Lung (tissue), 12 donors: Measurements from ENCODE around the gene CFAP20DC. TPM values are rescaled to one million over a fixed set of nuclear protein-coding genes. Genes with fewer than 3 reads are reported as not detected.

ENCODE experiments used
- ATAC-seq: fragments of 200-7000 bp; cut with Tn5 transposase; one replicate; pipeline ENCODE4 v1.9.1; 2020; ENCODE audit warnings: moderate number of reproducible peaks; ENCODE audit not compliant: insufficient read depth, low FRiP score
- DNase-seq, 3 donors: peaks; one replicate each; pipeline ENCODE4 v3.0.0-alpha.2; 2013 to 2017
- H3K27ac ChIP-seq, 2 donors: one replicate each; pipeline ENCODE4 v1.5.1; 2013; ENCODE audit warnings: mild to moderate bottlenecking in 2 of 2, moderate library complexity in 2 of 2, control low read depth in 1 of 2, inconsistent platforms in 1 of 2, low read depth in 1 of 2, low read length in 1 of 2
- H3K27me3 ChIP-seq, 3 donors: one replicate each; pipeline ENCODE4 v1.5.1; 2013; ENCODE audit warnings: low read length in 2 of 3; ENCODE audit not compliant: control insufficient read depth in 3 of 3, insufficient read depth in 3 of 3
- H3K36me3 ChIP-seq, 4 donors: one replicate each; pipeline ENCODE4 v1.5.1; 2013; ENCODE audit warnings: low read length in 4 of 4, mild to moderate bottlenecking in 1 of 4, moderate library complexity in 1 of 4; ENCODE audit not compliant: control insufficient read depth in 4 of 4, insufficient read depth in 4 of 4
- H3K4me1 ChIP-seq, 5 donors: one replicate each; pipeline ENCODE4 v1.5.1; 2013; ENCODE audit warnings: low read length in 5 of 5, mild to moderate bottlenecking in 2 of 5, moderate library complexity in 1 of 5; ENCODE audit not compliant: control insufficient read depth in 5 of 5, insufficient read depth in 5 of 5
- H3K4me3 ChIP-seq: one replicate; pipeline ENCODE4 v1.5.1; 2013; ENCODE audit warnings: mild to moderate bottlenecking, control low read depth, moderate library complexity
- H3K9ac ChIP-seq, 2 donors: one replicate each; pipeline ENCODE4 v1.5.1; 2013; ENCODE audit warnings: low read length in 2 of 2, control low read depth in 1 of 2; ENCODE audit not compliant: insufficient read depth in 1 of 2
- H3K9me3 ChIP-seq, 4 donors: one replicate each; pipeline ENCODE4 v1.5.1; 2013; ENCODE audit warnings: low read length in 3 of 4, mild to moderate bottlenecking in 1 of 4, moderate library complexity in 1 of 4; ENCODE audit not compliant: control insufficient read depth in 4 of 4, insufficient read depth in 3 of 4
- WGBS, 2 donors: extraction: QIAGEN DNeasy Blood & Tissue Kit; methylation state at CpG; one replicate each; pipeline ENCODE4 v1.1.7; 2013; 5-methylcytosine and 5-hydroxymethylcytosine counted together
- polyA plus RNA-seq, 2 donors: library from polyadenylated mRNA; stranded (reverse); fragments of 200-250 nt; gene quantifications; one replicate each; pipeline ENCODE4 v1.2.1, GENCODE V29; 2013
- total RNA-seq, 2 donors: library from RNA; depleted of rRNA in 1 of 2; stranded (reverse); fragments of >200 nt in 1 of 2; gene quantifications; one replicate each; pipeline ENCODE4 v1.2.1, GENCODE V29; 2014 to 2021
- TF ChIP-seq, protein P1 (sequence below): IDR thresholded peaks from 2 replicates; pipeline ENCODE4 v1.5.1; 2012; ENCODE audit warnings: mild to moderate bottlenecking; ENCODE audit errors: control extremely low read depth, extremely low read depth
- donor health status: control.
- donor health status: control.
- donor health status: Bipolar disorder and iron deficiency.
- donor health status: healthy.
- donor health status: DM: yes; HTN: yes; CAD: no.

CFAP20DC gene
- total and polyA plus RNA-seq, 4 donors, result 0.47 to 5.4 (median 1.5) TPM

DNA sequence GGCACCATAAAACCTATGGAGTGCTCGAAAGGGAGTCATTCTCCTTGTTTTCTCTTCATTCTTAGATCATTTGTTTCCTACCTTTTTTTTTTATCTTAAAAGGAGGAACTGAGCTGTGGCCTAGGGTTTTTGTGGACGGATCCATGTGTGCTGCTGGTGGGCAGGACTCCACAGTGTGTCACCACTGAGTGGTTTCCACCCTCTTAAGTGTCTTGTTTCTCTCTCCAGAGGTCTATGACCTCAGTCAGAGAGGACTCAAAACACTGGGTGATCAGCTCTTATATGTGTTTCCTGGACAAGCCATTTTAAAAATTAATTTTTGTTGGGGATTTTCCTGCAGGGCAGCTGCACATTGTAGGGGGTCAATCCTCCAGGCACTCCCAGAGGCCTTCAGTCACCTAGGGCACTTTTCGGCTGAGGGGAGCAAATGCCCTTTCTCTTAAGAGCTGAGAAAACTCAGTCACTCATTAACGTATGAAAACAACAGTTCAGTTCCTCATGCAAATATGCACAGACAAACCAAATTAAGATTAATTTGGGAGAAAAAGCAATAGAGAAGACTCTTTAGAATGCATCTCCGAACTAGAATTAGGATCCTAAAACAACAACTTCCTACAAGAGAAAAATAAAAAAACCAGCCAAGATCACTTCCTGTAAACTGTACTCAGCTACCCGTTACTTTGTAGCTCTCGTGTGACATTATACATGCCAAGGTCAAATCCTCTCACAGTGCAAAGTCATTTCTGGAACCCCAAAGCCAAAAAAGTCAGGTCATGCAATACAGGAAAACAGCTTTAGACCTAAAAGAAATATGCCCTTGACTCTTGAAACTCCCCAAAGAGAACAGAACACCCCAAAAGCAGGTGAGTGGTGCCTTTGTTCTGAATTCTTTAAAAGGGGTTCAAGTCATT is 355.6 kb downstream of the CFAP20DC start:
- 45 to 53% methylated on average over 7 of the region's 7 CpGs for WGBS, 2 donors
- Histone ChIP-seq H3K4me3 (no peak overlapping the region), H3K27ac (no peak overlapping the region), H3K36me3 (no peaks in the 10 kb centered on the region), H3K9ac (no peak overlapping the region), H3K9me3 (peaks cover 0 to 8% (median 4%) of the 10 kb centered on the region in 4 donors), H3K4me1 (no peaks in the 10 kb centered on the region), H3K27me3 (no peaks in the 10 kb centered on the region)
- TF ChIP-seq, protein P1, sequence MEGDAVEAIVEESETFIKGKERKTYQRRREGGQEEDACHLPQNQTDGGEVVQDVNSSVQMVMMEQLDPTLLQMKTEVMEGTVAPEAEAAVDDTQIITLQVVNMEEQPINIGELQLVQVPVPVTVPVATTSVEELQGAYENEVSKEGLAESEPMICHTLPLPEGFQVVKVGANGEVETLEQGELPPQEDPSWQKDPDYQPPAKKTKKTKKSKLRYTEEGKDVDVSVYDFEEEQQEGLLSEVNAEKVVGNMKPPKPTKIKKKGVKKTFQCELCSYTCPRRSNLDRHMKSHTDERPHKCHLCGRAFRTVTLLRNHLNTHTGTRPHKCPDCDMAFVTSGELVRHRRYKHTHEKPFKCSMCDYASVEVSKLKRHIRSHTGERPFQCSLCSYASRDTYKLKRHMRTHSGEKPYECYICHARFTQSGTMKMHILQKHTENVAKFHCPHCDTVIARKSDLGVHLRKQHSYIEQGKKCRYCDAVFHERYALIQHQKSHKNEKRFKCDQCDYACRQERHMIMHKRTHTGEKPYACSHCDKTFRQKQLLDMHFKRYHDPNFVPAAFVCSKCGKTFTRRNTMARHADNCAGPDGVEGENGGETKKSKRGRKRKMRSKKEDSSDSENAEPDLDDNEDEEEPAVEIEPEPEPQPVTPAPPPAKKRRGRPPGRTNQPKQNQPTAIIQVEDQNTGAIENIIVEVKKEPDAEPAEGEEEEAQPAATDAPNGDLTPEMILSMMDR, result no peak
- ATAC-seq (no peak), DNase-seq (no peak)

DNA sequence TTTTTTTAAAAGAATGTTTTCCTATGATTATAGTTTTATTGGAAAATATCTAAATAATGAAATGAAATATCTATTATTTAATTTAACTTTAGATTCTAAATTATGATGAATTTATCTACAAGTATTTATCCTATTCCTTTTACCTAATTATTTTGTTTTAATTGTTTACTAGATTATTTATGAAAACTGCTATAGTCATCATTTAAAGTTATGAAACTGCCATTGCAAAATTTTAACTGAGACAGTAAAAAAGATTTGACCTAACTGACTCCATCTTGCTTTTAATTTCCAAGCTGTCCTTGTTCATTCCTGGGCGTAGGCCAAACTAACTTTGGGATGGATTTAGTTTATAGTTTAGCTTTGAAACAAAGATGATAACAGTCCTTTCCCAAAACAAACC is 357.3 kb downstream of the CFAP20DC start:
- H3K9ac ChIP-seq, result no peak overlapping the region
- H3K4me3 ChIP-seq, result no peak overlapping the region
- ATAC-seq (no peak), DNase-seq (no peak)
- TF ChIP-seq, protein P1, result no peak
- H3K27me3 ChIP-seq, result no peaks in the 10 kb centered on the region
- peaks cover 0 to 8% (median 5%) of the 10 kb centered on the region in 4 donors for H3K9me3 ChIP-seq
- H3K27ac ChIP-seq, result no peak overlapping the region
- no peaks in the 10 kb centered on the region for H3K36me3 ChIP-seq
- peaks cover 0 to 2% (median 0%) of the 10 kb centered on the region in 5 donors for H3K4me1 ChIP-seq
- WGBS, 2 donors, result 97% methylated on average over 1 of the region's 1 CpG
